ENCODE measurements around the gene RANGAP1.

RANGAP1 gene

GRCh38 chr22:41237036-41237706 lies 48.8 kb downstream of the RANGAP1 start:
- no peak for DNase-seq (ENCODE audit: low read depth)
- H3K4me3 ChIP-seq (ENCODE audit: low read depth, low read length) = peak overlapping the region; percentile 39
- TF ChIP-seq, protein P1, sequence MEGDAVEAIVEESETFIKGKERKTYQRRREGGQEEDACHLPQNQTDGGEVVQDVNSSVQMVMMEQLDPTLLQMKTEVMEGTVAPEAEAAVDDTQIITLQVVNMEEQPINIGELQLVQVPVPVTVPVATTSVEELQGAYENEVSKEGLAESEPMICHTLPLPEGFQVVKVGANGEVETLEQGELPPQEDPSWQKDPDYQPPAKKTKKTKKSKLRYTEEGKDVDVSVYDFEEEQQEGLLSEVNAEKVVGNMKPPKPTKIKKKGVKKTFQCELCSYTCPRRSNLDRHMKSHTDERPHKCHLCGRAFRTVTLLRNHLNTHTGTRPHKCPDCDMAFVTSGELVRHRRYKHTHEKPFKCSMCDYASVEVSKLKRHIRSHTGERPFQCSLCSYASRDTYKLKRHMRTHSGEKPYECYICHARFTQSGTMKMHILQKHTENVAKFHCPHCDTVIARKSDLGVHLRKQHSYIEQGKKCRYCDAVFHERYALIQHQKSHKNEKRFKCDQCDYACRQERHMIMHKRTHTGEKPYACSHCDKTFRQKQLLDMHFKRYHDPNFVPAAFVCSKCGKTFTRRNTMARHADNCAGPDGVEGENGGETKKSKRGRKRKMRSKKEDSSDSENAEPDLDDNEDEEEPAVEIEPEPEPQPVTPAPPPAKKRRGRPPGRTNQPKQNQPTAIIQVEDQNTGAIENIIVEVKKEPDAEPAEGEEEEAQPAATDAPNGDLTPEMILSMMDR (conservative IDR thresholded peaks at IDR 0.05; ENCODE audit: low read depth, low read length) = no peak

DNA sequence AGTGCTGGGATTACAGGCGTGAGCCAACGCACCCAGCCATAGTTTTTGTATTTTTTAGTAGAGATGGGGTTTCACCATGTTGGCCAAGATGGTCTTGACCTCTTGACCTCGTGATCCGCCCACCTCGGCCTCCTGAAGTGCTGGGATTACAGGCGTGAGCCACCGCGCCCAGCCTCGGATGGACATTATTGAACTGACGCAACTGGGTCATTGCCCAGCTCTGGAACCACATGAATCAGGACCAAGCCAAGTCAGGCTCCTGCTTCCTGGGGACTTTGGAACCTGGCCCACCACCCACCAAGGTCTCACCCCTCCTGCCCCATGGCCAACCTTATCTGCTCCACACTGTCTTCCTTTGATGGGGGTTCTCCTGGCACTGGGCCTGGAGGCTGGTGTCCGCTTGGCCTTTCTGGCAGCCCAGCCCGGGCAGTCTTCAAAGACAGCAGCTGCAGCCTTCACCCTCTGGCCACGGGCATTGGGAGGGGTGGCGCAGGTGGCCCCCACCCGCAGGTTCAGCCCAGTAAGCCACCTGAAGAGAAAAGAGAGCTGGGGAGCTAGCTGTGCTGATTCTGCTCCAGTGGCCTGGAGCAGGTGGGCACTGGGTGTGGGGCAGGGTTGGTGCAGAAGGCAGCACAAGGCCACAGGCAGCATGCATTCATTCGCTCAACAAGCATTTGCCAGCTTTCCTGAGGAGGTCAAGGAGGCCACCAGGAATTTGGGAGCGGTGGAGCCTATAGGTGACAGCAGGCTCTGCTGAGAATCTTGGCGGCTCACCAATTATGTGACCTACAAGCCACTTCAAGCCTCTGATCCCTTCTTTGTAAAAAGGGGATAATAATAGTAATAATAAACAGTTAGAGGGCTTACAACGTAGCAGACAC lies 50.9 kb downstream of the RANGAP1 start:
- H3K4me3 ChIP-seq (ENCODE audit: low read depth, low read length) = no peak overlapping the region
- TF ChIP-seq, protein P1 (conservative IDR thresholded peaks at IDR 0.05; ENCODE audit: low read depth, low read length) = no peak
- no peak for DNase-seq (ENCODE audit: low read depth)

DNA sequence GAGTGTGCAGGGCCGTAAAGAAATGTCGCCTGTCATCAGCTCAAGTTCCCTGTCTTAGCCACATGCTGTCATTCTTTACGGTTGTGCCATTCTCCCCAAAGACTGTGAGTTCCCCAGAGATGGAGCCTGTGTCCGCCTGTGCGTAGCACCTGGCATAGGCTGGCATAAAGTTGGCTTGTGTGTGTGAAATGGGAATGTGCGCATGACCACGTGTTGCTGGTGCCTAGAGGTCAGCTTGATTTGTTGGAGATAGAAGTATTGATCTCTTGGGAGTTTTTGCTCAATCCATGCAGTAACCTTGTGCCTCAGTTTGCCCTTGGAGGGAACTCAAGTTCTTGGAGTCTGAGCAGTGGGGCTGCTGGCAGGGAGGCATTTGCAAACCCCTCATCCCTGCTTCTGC lies 54.6 kb downstream of the RANGAP1 start:
- no peak overlapping the region for H3K4me3 ChIP-seq (ENCODE audit: low read depth, low read length)
- TF ChIP-seq, protein P1 (conservative IDR thresholded peaks at IDR 0.05; ENCODE audit: low read depth, low read length) = no peak

GRCh38 chr22:41230401-41230785 lies 55.6 kb downstream of the RANGAP1 start:
- H3K4me3 ChIP-seq (ENCODE audit: low read depth, low read length) = no peak overlapping the region
- DNase-seq (ENCODE audit: low read depth) = no peak
- TF ChIP-seq, protein P1 (conservative IDR thresholded peaks at IDR 0.05; ENCODE audit: low read depth, low read length) = no peak

More for the DNA sequence above, 54.6 kb downstream of the RANGAP1 start:
- DNase-seq (ENCODE audit: low read depth) = no peak

DNA sequence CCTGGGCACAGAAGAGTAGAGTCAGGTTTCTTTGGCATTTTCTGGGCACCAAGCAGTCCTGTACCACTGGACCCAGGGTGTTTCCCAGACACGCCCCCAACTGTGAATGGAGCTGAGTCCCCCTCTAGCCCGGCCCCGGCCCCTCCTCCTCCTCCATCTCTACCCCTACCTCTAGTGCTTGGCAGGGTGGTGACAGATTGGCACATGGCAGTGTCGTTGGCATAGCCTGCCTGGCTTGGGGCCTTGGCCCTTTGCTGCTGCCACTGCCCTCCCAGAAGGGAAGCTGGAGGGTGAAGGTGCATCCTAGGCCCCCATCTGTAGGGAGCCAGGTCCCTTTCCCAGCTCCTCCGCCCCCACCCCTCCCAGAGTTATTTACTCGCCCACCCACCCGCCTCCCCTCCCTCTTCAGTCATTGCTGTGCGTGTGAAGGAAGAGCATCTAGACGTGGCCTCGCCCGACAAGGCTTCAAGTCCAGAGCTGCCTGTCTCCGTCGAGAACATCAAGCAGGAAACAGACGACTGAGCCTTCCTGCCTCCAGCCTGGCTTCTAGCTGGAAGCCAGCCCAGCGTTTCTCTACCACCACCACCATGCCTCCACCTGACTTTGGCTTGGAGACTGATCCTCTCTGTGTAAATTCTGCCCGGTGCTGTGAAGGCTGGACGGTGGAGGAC lies 56.1 kb downstream of the RANGAP1 start:
- no peak overlapping the region for H3K4me3 ChIP-seq (ENCODE audit: low read depth, low read length)
- DNase-seq (ENCODE audit: low read depth) = no peak
- TF ChIP-seq, protein P1 (conservative IDR thresholded peaks at IDR 0.05; ENCODE audit: low read depth, low read length) = no peak

GRCh38 chr22:41229215-41229614 lies 56.8 kb downstream of the RANGAP1 start:
- H3K4me3 ChIP-seq (ENCODE audit: low read depth, low read length) = no peak overlapping the region
- DNase-seq (ENCODE audit: low read depth) = no peak
- TF ChIP-seq, protein P1 (conservative IDR thresholded peaks at IDR 0.05; ENCODE audit: low read depth, low read length) = no peak
